ENCODE data around the gene SHKBP1.
"Not testable (repeated sequence)": the region's sequence is repeated elsewhere in the genome, so short reads cannot be mapped to it uniquely, and the experiment has no call there.

The SHKBP1 gene

GRCh38 chr19:40576585-40577451 lies at the start of gene SHKBP1:
TSS of gene SHKBP1 (plus strand) at chr19:40576873. CDS start at chr19:40576900, 27 bp downstream.
- DNase-seq: peak; percentile 95 to 96

- no peak for DNase-seq
Observed at GRCh38 chr19:40528078-40528477, 48.6 kb upstream of the SHKBP1 start.

- no peak for DNase-seq
Observed at GRCh38 chr19:40528533-40529092, 48.1 kb upstream of the SHKBP1 start.

- DNase-seq: peak; percentile 90 to 95
Observed at GRCh38 chr19:40529093-40529954, 47.3 kb upstream of the SHKBP1 start.

- peak in 1 of 2 experiments; percentile 77 for DNase-seq
Observed at GRCh38 chr19:40530091-40530901, 46.4 kb upstream of the SHKBP1 start.

GRCh38 chr19:40533508-40533907 lies 43.2 kb upstream of the SHKBP1 start:
- no peak for DNase-seq

- no peak for DNase-seq
Observed at GRCh38 chr19:40534148-40534547, 42.5 kb upstream of the SHKBP1 start.

GRCh38 chr19:40539070-40539469 lies 37.6 kb upstream of the SHKBP1 start:
- no peak for DNase-seq

GRCh38 chr19:40542202-40542859 lies 34.3 kb upstream of the SHKBP1 start:
- peak; percentile 100 for DNase-seq

- DNase-seq: no peak
Observed at GRCh38 chr19:40543029-40543597, 33.6 kb upstream of the SHKBP1 start.

- not testable (repeated sequence) for DNase-seq
Observed at GRCh38 chr19:40546153-40546841, 30.4 kb upstream of the SHKBP1 start.

- DNase-seq: not testable (repeated sequence)
Observed at GRCh38 chr19:40547190-40547589, 29.5 kb upstream of the SHKBP1 start.

GRCh38 chr19:40547836-40548235 lies 28.8 kb upstream of the SHKBP1 start:
- no peak for DNase-seq

GRCh38 chr19:40549007-40549708 lies 27.5 kb upstream of the SHKBP1 start:
- peak; percentile 90 to 91 for DNase-seq

- no peak for DNase-seq
Observed at GRCh38 chr19:40550951-40551350, 25.7 kb upstream of the SHKBP1 start.

GRCh38 chr19:40552848-40553247 lies 23.8 kb upstream of the SHKBP1 start:
- no peak for DNase-seq

- DNase-seq: no peak
Observed at GRCh38 chr19:40553885-40554857, 22.5 kb upstream of the SHKBP1 start.

GRCh38 chr19:40555978-40556689 lies 20.5 kb upstream of the SHKBP1 start:
- no peak for DNase-seq
